Lower leg skin (tissue), 3 donors: Measurements from ENCODE around the gene CDRT15.

Experiments
- CTCF ChIP-seq, 3 donors: fragments of 450-650 bp; IDR thresholded peaks; one replicate each; pipeline ENCODE4 v1.5.1; 2016; ENCODE audit warnings: antibody characterized with exemption in 3 of 3, mild to moderate bottlenecking in 3 of 3, moderate library complexity in 2 of 3
- POLR2A ChIP-seq, 2 donors: fragments of 450-650 bp; IDR thresholded peaks; one replicate each; pipeline ENCODE4 v1.6.1; 2016 to 2017; ENCODE audit warnings: antibody characterized with exemption in 2 of 2, mild to moderate bottlenecking in 1 of 2, moderate library complexity in 1 of 2

DNA sequence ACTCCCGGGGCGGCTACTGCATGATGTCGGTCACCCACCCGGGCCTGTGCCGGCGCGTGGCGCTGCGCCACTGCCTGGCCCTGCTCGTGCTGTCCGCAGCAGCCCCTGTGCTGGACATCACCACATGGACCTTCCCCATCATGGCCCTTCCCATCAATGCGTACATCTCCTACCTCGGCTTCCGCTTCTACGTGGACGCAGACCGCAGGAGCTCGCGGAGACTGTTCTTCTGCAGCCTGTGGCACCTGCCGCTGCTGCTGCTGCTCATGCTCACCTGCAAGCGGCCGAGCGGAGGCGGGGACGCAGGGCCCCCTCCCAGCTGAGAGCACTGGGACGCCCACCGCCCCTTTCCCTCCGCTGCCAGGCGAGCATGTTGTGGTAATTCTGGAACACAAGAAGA, 29.8 kb downstream of the CDRT15 start:
- TF ChIP-seq CTCF (IDR thresholded peaks at IDR 0.05) (no peak), POLR2A (IDR thresholded peaks at IDR 0.05) (no peak)
